GM12891 (cell line): ENCODE measurements around the gene SCD5.

Source experiments
- DNase-seq: peaks from one replicate; pipeline ENCODE4 v3.0.0; 2011; ENCODE audit warnings: low spot score; ENCODE audit not compliant: insufficient read length
- FAIRE-seq: peaks from 2 replicates; lab custom pipeline; 2011; peaks lifted over from hg19 to GRCh38; lab: Jason Lieb, UNC
- PAX5 ChIP-seq: IDR thresholded peaks from 2 replicates; pipeline ENCODE4 v1.6.1; 2011; ENCODE audit warnings: low read length, moderate library complexity, mild to moderate bottlenecking; ENCODE audit not compliant: insufficient read depth, severe bottlenecking
- POLR2A ChIP-seq: IDR thresholded peaks from 2 replicates; pipeline ENCODE4 v1.6.1; 2011; ENCODE audit warnings: low read depth, low read length, control low read depth
- POLR2AphosphoS5 ChIP-seq: IDR thresholded peaks from 2 replicates; pipeline ENCODE4 v1.6.1; 2011; ENCODE audit warnings: low read depth, low read length, control low read depth
- POU2F2 ChIP-seq: IDR thresholded peaks from 2 replicates; pipeline ENCODE4 v1.6.1; 2011; ENCODE audit warnings: low read depth, mild to moderate bottlenecking, control low read depth, low read length, moderate library complexity
- SPI1 ChIP-seq: IDR thresholded peaks from 2 replicates; pipeline ENCODE4 v1.6.1; 2011; ENCODE audit warnings: low read depth, low read length, control low read depth
- TAF1 ChIP-seq: IDR thresholded peaks from 2 replicates; pipeline ENCODE4 v1.6.1; 2011; ENCODE audit warnings: low read depth, low read length, control low read depth

SCD5 gene

GRCh38 chr4:82601242-82602015 lies 197.2 kb downstream of the SCD5 start:
- FAIRE-seq (no peak), DNase-seq (no peak)
- no peak for TF ChIP-seq PAX5

DNA sequence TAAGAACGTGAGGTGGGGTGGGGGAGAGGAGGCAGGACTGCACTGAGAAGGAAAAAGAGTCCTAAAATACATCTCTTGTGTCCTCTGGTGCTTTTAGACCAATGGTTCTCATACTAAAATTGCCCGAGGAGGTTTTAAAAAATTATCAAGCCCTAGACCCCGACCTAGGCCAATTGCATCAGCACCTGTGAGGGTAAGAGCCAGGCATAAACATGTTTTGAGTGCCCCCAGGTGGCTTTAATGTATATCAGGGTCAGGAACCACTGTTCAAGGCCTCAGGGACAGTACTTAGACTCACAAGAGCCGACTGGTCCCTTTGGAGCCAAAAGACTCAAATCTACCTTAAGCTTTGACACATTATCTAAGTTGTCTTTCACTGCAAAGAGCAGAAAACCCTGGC lies 199.3 kb downstream of the SCD5 start:
- no peak for FAIRE-seq
- no peak for TF ChIP-seq SPI1
- no peak for TF ChIP-seq TAF1
- TF ChIP-seq POLR2AphosphoS5: no peak
- no peak for TF ChIP-seq POU2F2
- TF ChIP-seq PAX5: no peak
- no peak for TF ChIP-seq POLR2A
- DNase-seq: no peak

DNA sequence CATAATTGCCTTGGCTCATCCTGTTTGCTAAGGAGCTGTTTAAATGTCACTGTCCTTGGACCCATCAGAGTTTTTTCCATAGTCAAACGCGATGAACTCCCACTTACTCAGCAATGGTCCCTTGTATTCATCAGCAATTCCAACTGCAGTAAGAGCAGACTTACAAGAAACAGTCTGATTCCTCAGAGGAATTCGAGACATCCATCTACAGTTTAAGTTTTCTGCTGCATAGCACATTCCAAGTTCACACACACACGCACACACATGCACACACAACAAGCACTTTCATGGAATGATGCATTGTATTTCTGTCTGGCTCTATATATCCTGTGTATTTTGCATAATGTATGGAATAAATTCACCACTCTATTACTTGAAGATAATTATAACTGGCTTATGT lies 204.1 kb downstream of the SCD5 start:
- TF ChIP-seq TAF1 (no peak), POU2F2 (no peak), SPI1 (no peak), PAX5 (no peak), POLR2A (no peak), POLR2AphosphoS5 (no peak)
- no peak for FAIRE-seq
- no peak for DNase-seq

DNA sequence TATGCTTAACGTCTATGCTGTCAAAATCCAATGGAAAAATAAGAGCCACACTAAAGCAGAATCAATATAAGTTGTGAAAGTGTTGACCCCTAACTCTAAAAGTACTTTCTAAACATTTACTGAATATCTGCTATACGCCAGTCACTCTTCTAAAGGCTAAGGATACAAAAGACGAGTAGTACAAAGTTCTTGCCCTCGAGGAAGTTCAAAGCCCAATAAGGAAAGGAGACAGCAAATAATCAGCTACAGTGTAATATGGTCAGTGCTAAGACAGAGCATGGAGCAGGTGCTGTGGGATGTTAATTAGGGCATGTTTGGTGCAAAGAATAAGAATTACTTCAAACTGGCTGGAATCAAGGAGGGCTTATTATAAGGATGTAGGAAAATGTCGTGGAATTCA lies 205.2 kb downstream of the SCD5 start:
- DNase-seq (no peak), FAIRE-seq (no peak)
- TF ChIP-seq TAF1: no peak
- no peak for TF ChIP-seq POLR2AphosphoS5
- no peak for TF ChIP-seq SPI1
- TF ChIP-seq POLR2A: no peak
- TF ChIP-seq POU2F2: no peak
- no peak for TF ChIP-seq PAX5

- FAIRE-seq (no peak), DNase-seq (no peak)
- no peak for TF ChIP-seq PAX5
- TF ChIP-seq POLR2AphosphoS5: no peak
- no peak for TF ChIP-seq POLR2A
- no peak for TF ChIP-seq SPI1
- no peak for TF ChIP-seq POU2F2
- no peak for TF ChIP-seq TAF1
Measured at GRCh38 chr4:82592639-82593038, 206.0 kb downstream of the SCD5 start.

- FAIRE-seq: no peak
- TF ChIP-seq SPI1: no peak
- TF ChIP-seq PAX5: no peak
- no peak for TF ChIP-seq TAF1
- no peak for TF ChIP-seq POLR2A
- DNase-seq: no peak
Measured at GRCh38 chr4:82591592-82591991, 207.0 kb downstream of the SCD5 start.

DNA sequence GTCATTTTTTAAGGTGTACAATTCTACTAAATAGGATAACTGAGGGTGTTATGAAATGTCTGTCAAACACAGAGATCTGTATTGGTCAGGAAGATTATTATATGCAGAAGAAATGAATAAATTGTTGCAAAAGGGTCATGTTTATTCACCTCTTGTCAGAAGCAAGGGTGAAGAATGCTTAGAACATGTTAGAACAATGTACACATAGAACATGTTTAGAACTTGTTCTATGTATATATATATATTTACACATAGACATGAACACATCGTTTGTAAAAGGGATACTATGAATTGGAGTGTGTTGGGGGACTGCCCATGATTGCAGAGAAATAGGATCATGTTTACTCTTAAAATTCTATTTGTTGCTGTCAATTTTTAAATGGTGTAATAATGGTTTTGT lies 208.8 kb downstream of the SCD5 start:
- TF ChIP-seq PAX5 (no peak), POU2F2 (no peak), POLR2AphosphoS5 (no peak), SPI1 (no peak), POLR2A (no peak), TAF1 (no peak)
- DNase-seq (no peak), FAIRE-seq (no peak)

- DNase-seq (no peak), FAIRE-seq (no peak)
- TF ChIP-seq POLR2A (no peak), PAX5 (no peak), SPI1 (no peak), POU2F2 (no peak), POLR2AphosphoS5 (no peak), TAF1 (no peak)
Measured at GRCh38 chr4:82588771-82589270, 209.8 kb downstream of the SCD5 start.

- FAIRE-seq (no peak), DNase-seq (no peak)
- TF ChIP-seq PAX5 (no peak), POLR2A (no peak), POU2F2 (no peak), TAF1 (no peak), POLR2AphosphoS5 (no peak), SPI1 (no peak)
Measured at GRCh38 chr4:82587826-82588540, 210.6 kb downstream of the SCD5 start.

GRCh38 chr4:82585690-82586435 lies 212.7 kb downstream of the SCD5 start:
- DNase-seq: no peak
- no peak for FAIRE-seq
- TF ChIP-seq POLR2AphosphoS5 (no peak), SPI1 (no peak), POLR2A (no peak), POU2F2 (no peak)
